SK-N-SH (cell line): ENCODE results near the gene PNCK. TPM values are rescaled to one million over a fixed set of nuclear protein-coding genes. Genes with fewer than 3 reads are reported as not detected.

Source experiments
- CTCF ChIA-PET: fragments of 300-600, 350-600 bp; formaldehyde crosslinking; extraction: SDS; loops from one replicate; lab custom pipeline; 2021; lab: Yijun Ruan, JAX
- POLR2A ChIA-PET: fragments of 350-600 bp; sonication (Branson Sonifier 250); formaldehyde crosslinking; extraction: SDS; loops from one replicate; lab custom pipeline; 2020; ENCODE audit warnings: antibody characterized with exemption, inconsistent platforms; lab: Yijun Ruan, JAX
- DNase-seq: peaks from one replicate; pipeline ENCODE4 v3.0.0; 2012
- H2AFZ ChIP-seq: fragments of 200-600 bp; sonication (generic); 2 replicates; pipeline ENCODE4 v1.8.1; 2016; ENCODE audit warnings: antibody characterized with exemption, mild to moderate bottlenecking, low read depth
- H3F3A ChIP-seq: fragments of 200-600 bp; sonication (generic); replicated peaks from 2 replicates; pipeline ENCODE3; 2016; ENCODE audit warnings: antibody characterized with exemption, mild to moderate bottlenecking; ENCODE audit not compliant: insufficient read depth
- H3K27ac ChIP-seq, 2 experiments: fragments of 200-500 bp in 1 of 2; fragments of 200-600 bp in 1 of 2; sonication (Bioruptor generic) in 1 of 2; sonication (generic), shearing (Covaris generic) in 1 of 2; 2 replicates each; pipeline versions ENCODE4 v1.5.1 to v1.6.1; 2014 to 2016; ENCODE audit warnings: low read depth in 2 of 2, inconsistent platforms in 1 of 2, low read length in 1 of 2, mild to moderate bottlenecking in 1 of 2, mixed read lengths in 1 of 2
- H3K27me3 ChIP-seq: fragments of 200-600 bp; sonication (generic), shearing (Covaris generic); 2 replicates; pipeline ENCODE4 v1.6.1; 2016; ENCODE audit warnings: mixed run types; ENCODE audit not compliant: insufficient read depth
- H3K36me3 ChIP-seq, 2 experiments: fragments of 200-500 bp in 1 of 2; fragments of 200-600 bp in 1 of 2; sonication (Bioruptor generic) in 1 of 2; sonication (generic) in 1 of 2; replicated peaks in 1 of 2; 2 replicates each; pipeline versions ENCODE3 to v1.5.1; 2014 to 2016; ENCODE audit warnings: low read length in 1 of 2, mild to moderate bottlenecking in 1 of 2; ENCODE audit not compliant: insufficient read depth in 2 of 2, control insufficient read depth in 1 of 2
- H3K4me1 ChIP-seq, 2 experiments: fragments of 200-500 bp in 1 of 2; fragments of 200-600 bp in 1 of 2; sonication (Bioruptor generic) in 1 of 2; sonication (generic), shearing (Covaris generic) in 1 of 2; 2 replicates each; pipeline versions ENCODE4 v1.5.1 to v1.6.1; 2014 to 2016; ENCODE audit warnings: low read depth in 1 of 2, low read length in 1 of 2, mixed run types in 1 of 2; ENCODE audit not compliant: insufficient read depth in 2 of 2, control insufficient read depth in 1 of 2
- H3K4me2 ChIP-seq: fragments of 200-600 bp; sonication (generic), shearing (Covaris generic); 2 replicates; pipeline ENCODE4 v1.6.1; 2017; ENCODE audit warnings: mixed run types
- H3K4me3 ChIP-seq, 2 experiments: fragments of 200-500 bp in 1 of 2; fragments of 200-600 bp in 1 of 2; sonication (Bioruptor generic) in 1 of 2; sonication (generic), shearing (Covaris generic) in 1 of 2; 2 replicates each; pipeline versions ENCODE4 v1.5.1 to v1.8.1; 2014 to 2016; ENCODE audit warnings: low read depth in 2 of 2, inconsistent platforms in 1 of 2, low read length in 1 of 2, mild to moderate bottlenecking in 1 of 2, mixed read lengths in 1 of 2, moderate library complexity in 1 of 2
- H3K79me2 ChIP-seq: fragments of 200-600 bp; sonication (generic); 2 replicates; pipeline ENCODE4 v1.8.1; 2017; ENCODE audit warnings: mild to moderate bottlenecking; ENCODE audit not compliant: insufficient read depth
- H3K9ac ChIP-seq: fragments of 200-600 bp; sonication (generic); 2 replicates; pipeline ENCODE4 v1.6.1; 2017; ENCODE audit warnings: mixed run types
- H3K9me2 ChIP-seq: fragments of 200-600 bp; sonication (generic); 2 replicates; pipeline ENCODE4 v1.6.1; 2017; ENCODE audit warnings: mixed run types
- H3K9me3 ChIP-seq: fragments of 200-600 bp; sonication (generic); 2 replicates; pipeline ENCODE4 v1.6.1; 2017; ENCODE audit warnings: mixed run types, mild to moderate bottlenecking, moderate library complexity
- H4K20me1 ChIP-seq: fragments of 200-600 bp; sonication (generic); 2 replicates; pipeline ENCODE4 v1.6.1; 2017; ENCODE audit warnings: mild to moderate bottlenecking, mixed run types; ENCODE audit not compliant: insufficient read depth
- EP300 ChIP-seq, 2 experiments: IDR thresholded peaks; 2 replicates each; pipeline versions ENCODE4 v1.4.0 to v1.6.1; 2012; ENCODE audit warnings: borderline replicate concordance in 1 of 2, low read depth in 1 of 2, low read length in 1 of 2
- FOXM1 ChIP-seq: IDR thresholded peaks from 2 replicates; pipeline ENCODE4 v1.4.0; 2012; ENCODE audit warnings: low read depth, mild to moderate bottlenecking
- GATA2 ChIP-seq: sonication (generic); formaldehyde crosslinking; IDR thresholded peaks from 2 replicates; pipeline ENCODE4 v1.5.0; 2020; ENCODE audit warnings: mild to moderate bottlenecking, missing genetic modification reagents
- JUND ChIP-seq: IDR thresholded peaks from 2 replicates; pipeline ENCODE4 v1.4.0; 2012
- NFIC ChIP-seq: IDR thresholded peaks from 2 replicates; pipeline ENCODE4 v1.4.0; 2012; ENCODE audit warnings: borderline replicate concordance
- PBX3 ChIP-seq: IDR thresholded peaks from 2 replicates; pipeline ENCODE4; 2012
- POLR2AphosphoS5 ChIP-seq: IDR thresholded peaks from 2 replicates; pipeline ENCODE4 v1.6.1; 2012; ENCODE audit warnings: low read depth, low read length
- RCOR1 ChIP-seq: fragments of 150-350 bp; IDR thresholded peaks from 2 replicates; pipeline ENCODE4 v1.6.1; 2017; ENCODE audit warnings: antibody characterized with exemption, low read length
- RFX5 ChIP-seq: IDR thresholded peaks from 2 replicates; pipeline ENCODE4 v1.6.1; 2012; ENCODE audit warnings: mild to moderate bottlenecking, improper control_type of control experiment, low read length
- TAF1 ChIP-seq: IDR thresholded peaks from 2 replicates; pipeline ENCODE4 v1.6.1; 2012; ENCODE audit warnings: low read depth, mild to moderate bottlenecking, low read length, moderate library complexity, borderline replicate concordance
- TCF12 ChIP-seq: IDR thresholded peaks from 2 replicates; pipeline ENCODE4 v1.4.0; 2012
- USF2 ChIP-seq: fragments of 150-350 bp; IDR thresholded peaks from 2 replicates; pipeline ENCODE4 v1.6.1; 2017; ENCODE audit warnings: antibody characterized with exemption, low read length, low read depth, borderline replicate concordance
- YY1 ChIP-seq: IDR thresholded peaks from 2 replicates; pipeline ENCODE4 v1.4.0; 2012; ENCODE audit warnings: low read depth, mild to moderate bottlenecking
- ZBTB33 ChIP-seq: IDR thresholded peaks from 2 replicates; pipeline ENCODE4 v1.4.0; 2012; ENCODE audit warnings: low read depth, borderline replicate concordance
- WGBS: methylation state at CpG from one replicate; pipeline ENCODE4 v1.1.6; 2017; ENCODE audit warnings: low lambda C conversion rate; 5-methylcytosine and 5-hydroxymethylcytosine counted together
- polyA plus RNA-seq, 3 experiments: library from polyadenylated mRNA; depleted of rRNA; stranded (reverse); fragments of >200 nt; gene quantifications; 2 replicates each; pipeline ENCODE4 v1.2.3, GENCODE V29; 2012

Gene PNCK
- polyA plus RNA-seq, 1 of the 3 experiments (the other 2 are of a cell fraction), result 1.2 TPM

- DNase-seq, result peak; percentile 69
- H3K4me3 ChIP-seq, result no peak overlapping the region; a peak in 1 of 4 replicates
- no peak overlapping the region for H2AFZ ChIP-seq
- TF ChIP-seq NFIC, result no peak
- TF ChIP-seq PBX3, result no peak
- TF ChIP-seq USF2, result no peak
- no peak for TF ChIP-seq RCOR1
- TF ChIP-seq RFX5, result no peak
- TF ChIP-seq FOXM1, result no peak
- no peak for TF ChIP-seq POLR2AphosphoS5
- TF ChIP-seq TCF12, result no peak
- no peak for TF ChIP-seq GATA2
- no peak for TF ChIP-seq YY1
- TF ChIP-seq EP300 (IDR thresholded peaks at IDR 0.05; ENCODE audit: borderline replicate concordance in 1 of 2, low read depth in 1 of 2, low read length in 1 of 2), result no peak
- no peak for TF ChIP-seq TAF1
- no peak for TF ChIP-seq ZBTB33
- no peak for TF ChIP-seq JUND
- no peak overlapping the region for H3K9ac ChIP-seq
- H4K20me1 ChIP-seq, result no peaks in the 10 kb centered on the region
- 26% methylated on average over 10 of the region's 46 CpGs for WGBS
- H3K36me3 ChIP-seq, result no peaks in the 10 kb centered on the region
- no peaks in the 10 kb centered on the region for H3F3A ChIP-seq
- H3K4me1 ChIP-seq, result peaks cover 0 to 7% of the 10 kb centered on the region in 2 experiments; a peak in 1 of 4 replicates
- H3K9me3 ChIP-seq, result no peaks in the 10 kb centered on the region
- H3K79me2 ChIP-seq, result no peaks in the 10 kb centered on the region
- no peaks in the 10 kb centered on the region for H3K9me2 ChIP-seq
- H3K27ac ChIP-seq, result no peak overlapping the region
- POLR2A ChIA-PET, result no interaction called here
- no peak overlapping the region for H3K4me2 ChIP-seq
- peaks cover 75% of the 10 kb centered on the region for H3K27me3 ChIP-seq
- CTCF ChIA-PET, result interaction anchor here (0.6 to 11.0 kb wide), 25 partner anchors 8 to 183 kb away, joined by 3 to 106 read pairs (median 4); partner anchors contain the start of gene HAUS7
These were observed 29.1 kb downstream of the PNCK start for GRCh38 chrX:153644356-153645125.
